H9 (cell line): ENCODE results near the gene RSPO1. TPM values are rescaled to one million over a fixed set of nuclear protein-coding genes. Genes with fewer than 3 reads are reported as not detected.

Source experiments
- DNase-seq: peaks from one replicate; pipeline ENCODE4 v3.0.0-alpha.2; 2017
- H2AFZ ChIP-seq: one replicate; pipeline ENCODE4 v1.6.1; 2013; ENCODE audit warnings: mild to moderate bottlenecking, low read length, control low read depth, moderate library complexity
- H2AK5ac ChIP-seq: 2 replicates; pipeline ENCODE4 v1.6.1; 2013; ENCODE audit warnings: low read length, control low read depth, mixed read lengths; ENCODE audit not compliant: insufficient read length
- H2BK120ac ChIP-seq: one replicate; pipeline ENCODE4 v1.6.1; 2013; ENCODE audit warnings: low read depth, mild to moderate bottlenecking, low read length, control low read depth, inconsistent platforms; ENCODE audit not compliant: poor library complexity, severe bottlenecking
- H2BK12ac ChIP-seq: 2 replicates; pipeline ENCODE4 v1.6.1; 2013; ENCODE audit warnings: low read length, control low read depth, mixed read lengths, low read depth; ENCODE audit not compliant: insufficient read length
- H2BK15ac ChIP-seq: 2 replicates; pipeline ENCODE4 v1.6.1; 2013; ENCODE audit warnings: low read depth, low read length, control low read depth
- H2BK20ac ChIP-seq: one replicate; pipeline ENCODE4 v1.6.1; 2013; ENCODE audit warnings: low read depth, mild to moderate bottlenecking, low read length, control low read depth, inconsistent platforms; ENCODE audit not compliant: poor library complexity, severe bottlenecking
- H2BK5ac ChIP-seq: 2 replicates; pipeline ENCODE4 v1.6.1; 2013; ENCODE audit warnings: low read length, control low read depth, mixed read lengths; ENCODE audit not compliant: insufficient read length
- H3K14ac ChIP-seq: 2 replicates; pipeline ENCODE4 v1.6.1; 2013; ENCODE audit warnings: low read length, control low read depth; ENCODE audit not compliant: insufficient read depth
- H3K18ac ChIP-seq: 2 replicates; pipeline ENCODE4 v1.6.1; 2013; ENCODE audit warnings: low read depth, mild to moderate bottlenecking, mixed read lengths, low read length, control low read depth; ENCODE audit not compliant: insufficient read length
- H3K23ac ChIP-seq: 2 replicates; pipeline ENCODE4 v1.6.1; 2013; ENCODE audit warnings: low read length, control low read depth, mixed read lengths, low read depth; ENCODE audit not compliant: insufficient read length
- H3K23me2 ChIP-seq: 2 replicates; pipeline ENCODE4 v1.6.1; 2013; ENCODE audit warnings: low read depth, mild to moderate bottlenecking, mixed read lengths, low read length, control low read depth; ENCODE audit not compliant: insufficient read length, poor library complexity, severe bottlenecking
- H3K27ac ChIP-seq: 2 replicates; pipeline ENCODE4 v1.5.1; 2013; ENCODE audit warnings: low read length, control low read depth, mixed read lengths, low read depth; ENCODE audit not compliant: insufficient read length
- H3K27me3 ChIP-seq: 2 replicates; pipeline ENCODE4 v1.6.1; 2013; ENCODE audit warnings: low read length, control low read depth, inconsistent platforms; ENCODE audit not compliant: insufficient read depth
- H3K4ac ChIP-seq: 2 replicates; pipeline ENCODE4 v1.6.1; 2013; ENCODE audit warnings: low read depth, mild to moderate bottlenecking, control low read depth, inconsistent platforms, low read length, moderate library complexity
- H3K4me1 ChIP-seq: 2 replicates; pipeline ENCODE4 v1.6.1; 2013; ENCODE audit warnings: low read length, control low read depth, inconsistent platforms; ENCODE audit not compliant: insufficient read depth
- H3K4me2 ChIP-seq: 2 replicates; pipeline ENCODE4 v1.6.1; 2013; ENCODE audit warnings: low read length, control low read depth, mixed read lengths; ENCODE audit not compliant: insufficient read length, insufficient read depth
- H3K56ac ChIP-seq: 2 replicates; pipeline ENCODE4 v1.6.1; 2013; ENCODE audit warnings: low read depth, mild to moderate bottlenecking, mixed read lengths, low read length, control low read depth; ENCODE audit not compliant: insufficient read length
- H3K79me1 ChIP-seq: 2 replicates; pipeline ENCODE4 v1.6.1; 2013; ENCODE audit warnings: low read depth, mild to moderate bottlenecking, moderate library complexity, low read length, control low read depth, inconsistent platforms; ENCODE audit not compliant: insufficient read depth, poor library complexity, severe bottlenecking
- H3K79me2 ChIP-seq: 2 replicates; pipeline ENCODE4 v1.6.1; 2013; ENCODE audit warnings: low read length, control low read depth, inconsistent platforms; ENCODE audit not compliant: insufficient read depth
- H3K9ac ChIP-seq: 2 replicates; pipeline ENCODE4 v1.6.1; 2013; ENCODE audit warnings: low read length, control low read depth, mixed read lengths; ENCODE audit not compliant: insufficient read length; ENCODE audit errors: extremely low read depth
- H3K9me3 ChIP-seq: one replicate; pipeline ENCODE4 v1.6.1; 2013; ENCODE audit warnings: low read depth, low read length, inconsistent platforms; ENCODE audit not compliant: control insufficient read depth
- H3T11ph ChIP-seq: one replicate; pipeline ENCODE4 v1.6.1; 2013; ENCODE audit warnings: mild to moderate bottlenecking, low read length, control low read depth, inconsistent platforms
- H4K20me1 ChIP-seq: one replicate; pipeline ENCODE4 v1.6.1; 2013; ENCODE audit not compliant: control insufficient read depth, insufficient read length, insufficient read depth
- H4K5ac ChIP-seq: 2 replicates; pipeline ENCODE4 v1.6.1; 2013; ENCODE audit warnings: low read depth, mild to moderate bottlenecking, mixed read lengths, low read length, control low read depth; ENCODE audit not compliant: insufficient read length
- H4K8ac ChIP-seq: replicated peaks from 2 replicates; pipeline ENCODE4 v1.6.1; 2013; ENCODE audit warnings: low read length, control low read depth, mixed read lengths, low read depth; ENCODE audit not compliant: insufficient read length
- H4K91ac ChIP-seq: 2 replicates; pipeline ENCODE4 v1.6.1; 2013; ENCODE audit warnings: low read depth, mild to moderate bottlenecking, moderate library complexity, mixed read lengths, low read length, control low read depth; ENCODE audit not compliant: insufficient read length
- H3K27ac Mint-ChIP-seq, 3 experiments: 2 replicates in 2 of 3; 3 replicates in 1 of 3; pipeline ENCODE4 v1.8.0; 2020 to 2021; ENCODE audit warnings: mixed read lengths in 3 of 3, mild to moderate bottlenecking in 1 of 3, moderate library complexity in 1 of 3
- H3K27me3 Mint-ChIP-seq: 2 replicates; pipeline ENCODE4 v1.8.0; 2021; ENCODE audit warnings: low read depth, mild to moderate bottlenecking, moderate library complexity, mixed read lengths
- H3K36me3 Mint-ChIP-seq, 3 experiments: 2 replicates in 2 of 3; 3 replicates in 1 of 3; pipeline ENCODE4 v1.8.0; 2020 to 2021; ENCODE audit warnings: low read depth in 3 of 3, mixed read lengths in 3 of 3; ENCODE audit not compliant: insufficient read depth in 1 of 3
- H3K4me1 Mint-ChIP-seq, 2 experiments: 2 replicates each; pipeline ENCODE4 v1.8.0; 2020; ENCODE audit warnings: mixed read lengths in 2 of 2
- H3K4me3 Mint-ChIP-seq, 2 experiments: 2 replicates in 1 of 2; 3 replicates in 1 of 2; pipeline ENCODE4 v1.8.0; 2020 to 2021; ENCODE audit warnings: mild to moderate bottlenecking in 2 of 2, mixed read lengths in 2 of 2, moderate library complexity in 1 of 2
- H3K9me3 Mint-ChIP-seq, 2 experiments: 2 replicates in 1 of 2; 3 replicates in 1 of 2; pipeline ENCODE4 v1.8.0; 2020; ENCODE audit warnings: mild to moderate bottlenecking in 2 of 2, mixed read lengths in 2 of 2, moderate library complexity in 1 of 2
- CTCF ChIP-seq: fragments of 200-600 bp; sonication (generic); conservative IDR thresholded peaks from 3 replicates; pipeline ENCODE4 v1.8.0; 2021; ENCODE audit warnings: antibody characterized with exemption, mild to moderate bottlenecking
- WGBS: extraction: QIAGEN DNeasy Blood & Tissue Kit; methylation state at CpG from one replicate; pipeline ENCODE4 v1.1.7; 2013; ENCODE audit warnings: missing lambda C conversion rate, low lambda C conversion rate, mixed read lengths; ENCODE audit not compliant: insufficient read length; ENCODE audit errors: extremely low coverage; 5-methylcytosine and 5-hydroxymethylcytosine counted together
- total RNA-seq: library from RNA; stranded (reverse); gene quantifications from 2 replicates; pipeline ENCODE4 v1.2.1, GENCODE V29; 2021

Gene RSPO1
- total RNA-seq, 1 experiment from 2014 or later = 0.35 TPM

GRCh38 chr1:37630426-37631028 is 4.2 kb downstream of the RSPO1 start:
- no peak overlapping the region for H3K4ac ChIP-seq
- DNase-seq = no peak
- no peak overlapping the region for H2BK20ac ChIP-seq
- H3K9me3 ChIP-seq = no peaks in the 10 kb centered on the region
- no peaks in the 10 kb centered on the region for H3K79me2 ChIP-seq
- peaks cover 88% of the 10 kb centered on the region for H3K27me3 Mint-ChIP-seq
- H4K8ac ChIP-seq = no peak overlapping the region
- H3K27me3 ChIP-seq = peaks cover 67% of the 10 kb centered on the region
- H3K79me1 ChIP-seq = no peaks in the 10 kb centered on the region
- no peaks in the 10 kb centered on the region for H4K20me1 ChIP-seq
- no peak overlapping the region for H3K23ac ChIP-seq
- no peak overlapping the region for H3K27ac Mint-ChIP-seq
- no peak overlapping the region for H2AK5ac ChIP-seq
- H3K4me1 ChIP-seq = no peaks in the 10 kb centered on the region
- TF ChIP-seq CTCF = no peak
- H3K27ac ChIP-seq = no peak overlapping the region
- no peak overlapping the region for H2BK5ac ChIP-seq
- H3K36me3 Mint-ChIP-seq = peaks cover 0 to 1% (median 0%) of the 10 kb centered on the region in 3 experiments; a peak in 1 of 7 replicates
- H4K5ac ChIP-seq = no peak overlapping the region
- no peak overlapping the region for H3K14ac ChIP-seq
- H3K18ac ChIP-seq = no peak overlapping the region
- no peak overlapping the region for H2BK120ac ChIP-seq
- H2BK15ac ChIP-seq = no peak overlapping the region
- H3K9me3 Mint-ChIP-seq = no peaks in the 10 kb centered on the region; a peak in 1 of 5 replicates
- no peak overlapping the region for H3T11ph ChIP-seq
- no CpG with 5 or more reads among the region's 15 CpGs for WGBS
- H2AFZ ChIP-seq = no peak overlapping the region
- H4K91ac ChIP-seq = no peak overlapping the region
- H3K56ac ChIP-seq = no peak overlapping the region
- H3K4me1 Mint-ChIP-seq = peaks cover 21 to 60% of the 10 kb centered on the region in 2 experiments
- no peak overlapping the region for H2BK12ac ChIP-seq
- no peak overlapping the region for H3K4me2 ChIP-seq
- H3K4me3 Mint-ChIP-seq = no peak overlapping the region; a peak in 1 of 5 replicates
- H3K9ac ChIP-seq = no peak overlapping the region
- H3K23me2 ChIP-seq = peaks cover 9% of the 10 kb centered on the region
